ENCODE data around the gene STK32A. TPM values are rescaled to one million over a fixed set of nuclear protein-coding genes. Genes with fewer than 3 reads are reported as not detected.

Gene STK32A
- total and polyA plus RNA-seq, 9 of the 15 experiments (the other 6 are each of a cell fraction or from before 2014, with no cell fraction given), result not detected

- Histone ChIP-seq H3K9ac (ENCODE audit: insufficient read depth in 1 of 2, low read depth in 2 of 2, low read length in 2 of 2) (no peak overlapping the region), H3K9me3 (replicated peaks; ENCODE audit: control insufficient read depth, insufficient read depth, low read depth, low read length) (no peaks in the 10 kb centered on the region), H2AFZ (ENCODE audit: low read depth, low read length) (no peak overlapping the region), H3K27me3 (ENCODE audit: control insufficient read depth in 2 of 2, insufficient read depth in 2 of 2, low read length in 2 of 2) (no peaks in the 10 kb centered on the region), H3K4me2 (ENCODE audit: insufficient read depth, low read length) (no peak overlapping the region), H3K36me3 (ENCODE audit: control insufficient read depth, insufficient read depth, low read length) (no peaks in the 10 kb centered on the region), H4K20me1 (replicated peaks; ENCODE audit: control insufficient read depth, insufficient read depth, low read length) (no peaks in the 10 kb centered on the region), H3K79me2 (ENCODE audit: control insufficient read depth, insufficient read depth, low read length) (no peaks in the 10 kb centered on the region), H3K4me1 (replicated peaks in 1 of 2; ENCODE audit: control insufficient read depth in 2 of 2, insufficient read depth in 2 of 2, low read length in 2 of 2) (no peaks in the 10 kb centered on the region), H3K9me1 (ENCODE audit: control insufficient read depth, insufficient read depth, low read length) (no peaks in the 10 kb centered on the region), H3K4me3 (no peak overlapping the region), H3K27ac (ENCODE audit: extremely low read depth, low read depth, low read length) (no peak overlapping the region)
- no peak for ATAC-seq
- TF ChIP-seq PPARD (CRISPR knock-in tag; IDR thresholded peaks at IDR 0.05) (no peak), ZNF212 (CRISPR knock-in tag; IDR thresholded peaks at IDR 0.05) (no peak), ZNF324 (CRISPR knock-in tag; IDR thresholded peaks at IDR 0.05) (no peak), BCLAF1 (IDR thresholded peaks at IDR 0.05; ENCODE audit: borderline replicate concordance in 1 of 2, control insufficient read depth in 1 of 2, low read depth in 2 of 2, low read length in 1 of 2) (no peak), HMBOX1 (IDR thresholded peaks at IDR 0.05) (no peak), TSC22D4 (tag; IDR thresholded peaks at IDR 0.05) (no peak), ZNF561 (CRISPR knock-in tag; conservative IDR thresholded peaks at IDR 0.05) (no peak), DNMT1 (IDR thresholded peaks at IDR 0.05) (no peak), PTRF (tag; IDR thresholded peaks at IDR 0.05) (no peak), NFYB (IDR thresholded peaks at IDR 0.05; ENCODE audit: extremely low read depth, insufficient read length) (no peak), IRF9 (tag; IDR thresholded peaks at IDR 0.05) (no peak), HBP1 (CRISPR knock-in tag; IDR thresholded peaks at IDR 0.05) (no peak), TEAD4 (IDR thresholded peaks at IDR 0.05; ENCODE audit: low read length) (no peak), TEAD4 (CRISPR knock-in tag; IDR thresholded peaks at IDR 0.05; ENCODE audit: borderline replicate concordance) (no peak)
- DNase-seq (ENCODE audit: extremely low read depth in 1 of 4, low spot score in 3 of 4), result no peak
- POLR2A ChIA-PET, result no interaction called here
- 2% methylated on average over 5 of the region's 5 CpGs for WGBS (ENCODE audit: insufficient coverage, low coverage, missing lambda C conversion rate)
- in situ Hi-C loops (cut with MboI), result no loop called here
- FAIRE-seq, result no peak
- intact Hi-C loops (cut with micrococcal nuclease), result no loop called here
- no TSS peak for BruUV-seq (replicated peaks)
- CTCF ChIA-PET (ENCODE audit: low intra/inter-chr PET ratio), result no interaction called here
Measured at GRCh38 chr5:147375151-147375550, 140.3 kb downstream of the STK32A start.
